HEK293 (cell line): ENCODE measurements around the gene ZSCAN26.

Source experiments
- CTCF ChIA-PET: fragments of 350-600 bp; formaldehyde crosslinking; extraction: SDS; loops from one replicate; lab custom pipeline; 2021; ENCODE audit warnings: antibody characterized with exemption; lab: Yijun Ruan, JAX
- POLR2A ChIA-PET: fragments of 300-600 bp; formaldehyde crosslinking; extraction: SDS; loops from one replicate; lab custom pipeline; 2020; ENCODE audit warnings: antibody characterized with exemption, inconsistent platforms; lab: Yijun Ruan, JAX
- H3K27ac ChIP-seq: fragments of 200-500 bp; sonication (Bioruptor generic); 2 replicates; pipeline ENCODE4 v1.5.1; 2014; ENCODE audit warnings: low read depth, low read length, control low read depth, inconsistent platforms; ENCODE audit errors: extremely low read depth
- H3K36me3 ChIP-seq, 2 experiments: fragments of 200-500 bp in 1 of 2; sonication (Bioruptor generic) in 1 of 2; 1 replicate in 1 of 2; 2 replicates in 1 of 2; pipeline ENCODE4 v1.5.1; 2014 to 2017; ENCODE audit warnings: inconsistent platforms in 2 of 2, low read length in 2 of 2; ENCODE audit not compliant: control insufficient read depth in 2 of 2, insufficient read depth in 1 of 2
- H3K4me1 ChIP-seq: fragments of 200-500 bp; sonication (Bioruptor generic); 2 replicates; pipeline ENCODE4 v1.5.1; 2014; ENCODE audit warnings: mild to moderate bottlenecking, low read length, inconsistent platforms; ENCODE audit not compliant: control insufficient read depth, insufficient read depth
- H3K4me3 ChIP-seq: 2 replicates; pipeline ENCODE4 v1.5.1; 2011; ENCODE audit warnings: low read depth, mild to moderate bottlenecking, control low read depth, low read length, moderate library complexity
- H3K9me3 ChIP-seq: fragments of 200-500 bp; sonication (Bioruptor generic); 2 replicates; pipeline ENCODE4 v1.5.1; 2014; ENCODE audit warnings: low read depth, low read length, inconsistent platforms; ENCODE audit not compliant: control insufficient read depth, insufficient read depth
- GLIS2 ChIP-seq: fragments of 450-650 bp; formaldehyde crosslinking; IDR thresholded peaks from 2 replicates; pipeline ENCODE4 v1.5.1; 2016; ENCODE audit warnings: missing biosample characterization, missing genetic modification characterization
- HOXD13 ChIP-seq: sonication (generic); formaldehyde crosslinking; IDR thresholded peaks from 2 replicates; pipeline ENCODE4 v1.8.0; 2022; ENCODE audit warnings: missing genetic modification reagents, borderline replicate concordance
- RBAK ChIP-seq: fragments of 450-650 bp; formaldehyde crosslinking; IDR thresholded peaks from 2 replicates; pipeline ENCODE4 v1.5.1; 2016; ENCODE audit warnings: missing biosample characterization, missing genetic modification characterization
- WT1 ChIP-seq: fragments of 450-650 bp; formaldehyde crosslinking; IDR thresholded peaks from 2 replicates; pipeline ENCODE4 v1.5.1; 2016; ENCODE audit warnings: missing biosample characterization, missing genetic modification characterization
- ZBTB7A ChIP-seq: fragments of 450-650 bp; formaldehyde crosslinking; IDR thresholded peaks from 2 replicates; pipeline ENCODE4 v1.5.1; 2016; ENCODE audit warnings: low read depth, missing biosample characterization, missing genetic modification characterization
- ZNF155 ChIP-seq: fragments of 450-650 bp; formaldehyde crosslinking; IDR thresholded peaks from 2 replicates; pipeline ENCODE4 v1.5.1; 2016; ENCODE audit warnings: missing biosample characterization, missing genetic modification characterization
- ZNF391 ChIP-seq: fragments of 450-650 bp; formaldehyde crosslinking; IDR thresholded peaks from 2 replicates; pipeline ENCODE4 v1.5.1; 2016; ENCODE audit warnings: low read depth, missing biosample characterization, missing genetic modification characterization, borderline replicate concordance
- ZNF473 ChIP-seq: fragments of 450-650 bp; formaldehyde crosslinking; IDR thresholded peaks from 2 replicates; pipeline ENCODE4 v1.5.1; 2017; ENCODE audit warnings: missing biosample characterization, missing genetic modification characterization
- ZNF529 ChIP-seq: fragments of 450-650 bp; formaldehyde crosslinking; IDR thresholded peaks from 2 replicates; pipeline ENCODE4 v1.5.1; 2017; ENCODE audit warnings: missing genetic modification characterization, missing biosample characterization; ENCODE audit not compliant: insufficient replicate concordance
- ZNF792 ChIP-seq: fragments of 450-650 bp; formaldehyde crosslinking; IDR thresholded peaks from 2 replicates; pipeline ENCODE4 v1.5.1; 2016; ENCODE audit warnings: missing biosample characterization, missing genetic modification characterization
- TF ChIP-seq, protein P1 (sequence below): fragments of 450-650 bp; formaldehyde crosslinking; IDR thresholded peaks from 2 replicates; pipeline ENCODE4 v1.5.1; 2016; ENCODE audit warnings: missing biosample characterization, missing genetic modification characterization
- TF ChIP-seq, protein P2 (sequence below): fragments of 450-650 bp; formaldehyde crosslinking; IDR thresholded peaks from 2 replicates; pipeline ENCODE4 v1.5.0; 2017; ENCODE audit warnings: missing biosample characterization, missing genetic modification characterization, borderline replicate concordance
- TF ChIP-seq, protein P3 (sequence below): fragments of 450-650 bp; formaldehyde crosslinking; IDR thresholded peaks from 2 replicates; pipeline ENCODE4 v1.5.1; 2016; ENCODE audit warnings: missing biosample characterization, missing genetic modification characterization
- TF ChIP-seq, protein P4 (sequence below): fragments of 450-650 bp; formaldehyde crosslinking; IDR thresholded peaks from 2 replicates; pipeline ENCODE4 v1.5.1; 2016; ENCODE audit warnings: missing biosample characterization, missing genetic modification characterization
- TF ChIP-seq, protein P5 (sequence below): fragments of 450-650 bp; formaldehyde crosslinking; IDR thresholded peaks from 2 replicates; pipeline ENCODE4; 2016; ENCODE audit warnings: missing biosample characterization, missing genetic modification characterization
- TF ChIP-seq, protein P6 (sequence below): fragments of 450-650 bp; formaldehyde crosslinking; IDR thresholded peaks from 2 replicates; pipeline ENCODE4 v1.5.1; 2016; ENCODE audit warnings: missing biosample characterization, missing genetic modification characterization

Gene ZSCAN26

DNA sequence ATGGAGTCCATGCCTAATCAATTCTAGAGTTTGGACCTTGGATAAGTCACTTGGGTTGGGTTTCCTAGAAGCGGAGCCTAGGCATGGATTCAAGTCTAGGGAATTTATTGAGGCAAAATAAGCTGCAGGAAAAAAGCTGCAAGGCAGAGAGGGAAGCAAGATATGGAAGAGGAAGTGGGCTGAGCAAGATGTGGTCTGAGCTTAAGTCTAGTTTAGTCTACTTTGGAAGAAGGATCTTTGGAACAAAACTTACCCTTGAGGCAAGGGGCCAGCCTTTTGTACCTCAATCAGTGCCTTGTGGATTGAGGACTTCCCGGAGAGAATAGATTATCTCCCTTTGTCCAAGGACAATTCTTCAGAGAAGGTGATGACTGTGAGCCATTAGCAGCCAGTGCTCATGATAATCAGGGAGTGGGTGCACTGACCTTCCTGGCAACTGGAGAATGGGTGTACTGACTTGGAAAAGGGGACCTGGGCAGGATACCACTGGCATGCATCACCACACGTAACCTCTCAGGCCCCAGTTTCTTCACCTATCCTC lies 31.0 kb upstream of the ZSCAN26 start (continued):
- TF ChIP-seq, protein P1, sequence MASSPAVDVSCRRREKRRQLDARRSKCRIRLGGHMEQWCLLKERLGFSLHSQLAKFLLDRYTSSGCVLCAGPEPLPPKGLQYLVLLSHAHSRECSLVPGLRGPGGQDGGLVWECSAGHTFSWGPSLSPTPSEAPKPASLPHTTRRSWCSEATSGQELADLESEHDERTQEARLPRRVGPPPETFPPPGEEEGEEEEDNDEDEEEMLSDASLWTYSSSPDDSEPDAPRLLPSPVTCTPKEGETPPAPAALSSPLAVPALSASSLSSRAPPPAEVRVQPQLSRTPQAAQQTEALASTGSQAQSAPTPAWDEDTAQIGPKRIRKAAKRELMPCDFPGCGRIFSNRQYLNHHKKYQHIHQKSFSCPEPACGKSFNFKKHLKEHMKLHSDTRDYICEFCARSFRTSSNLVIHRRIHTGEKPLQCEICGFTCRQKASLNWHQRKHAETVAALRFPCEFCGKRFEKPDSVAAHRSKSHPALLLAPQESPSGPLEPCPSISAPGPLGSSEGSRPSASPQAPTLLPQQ (tag by site-specific recombination) = no peak
- TF ChIP-seq, protein P2, sequence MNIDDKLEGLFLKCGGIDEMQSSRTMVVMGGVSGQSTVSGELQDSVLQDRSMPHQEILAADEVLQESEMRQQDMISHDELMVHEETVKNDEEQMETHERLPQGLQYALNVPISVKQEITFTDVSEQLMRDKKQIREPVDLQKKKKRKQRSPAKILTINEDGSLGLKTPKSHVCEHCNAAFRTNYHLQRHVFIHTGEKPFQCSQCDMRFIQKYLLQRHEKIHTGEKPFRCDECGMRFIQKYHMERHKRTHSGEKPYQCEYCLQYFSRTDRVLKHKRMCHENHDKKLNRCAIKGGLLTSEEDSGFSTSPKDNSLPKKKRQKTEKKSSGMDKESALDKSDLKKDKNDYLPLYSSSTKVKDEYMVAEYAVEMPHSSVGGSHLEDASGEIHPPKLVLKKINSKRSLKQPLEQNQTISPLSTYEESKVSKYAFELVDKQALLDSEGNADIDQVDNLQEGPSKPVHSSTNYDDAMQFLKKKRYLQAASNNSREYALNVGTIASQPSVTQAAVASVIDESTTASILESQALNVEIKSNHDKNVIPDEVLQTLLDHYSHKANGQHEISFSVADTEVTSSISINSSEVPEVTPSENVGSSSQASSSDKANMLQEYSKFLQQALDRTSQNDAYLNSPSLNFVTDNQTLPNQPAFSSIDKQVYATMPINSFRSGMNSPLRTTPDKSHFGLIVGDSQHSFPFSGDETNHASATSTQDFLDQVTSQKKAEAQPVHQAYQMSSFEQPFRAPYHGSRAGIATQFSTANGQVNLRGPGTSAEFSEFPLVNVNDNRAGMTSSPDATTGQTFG (tag by site-specific recombination) = no peak
- TF ChIP-seq, protein P3, sequence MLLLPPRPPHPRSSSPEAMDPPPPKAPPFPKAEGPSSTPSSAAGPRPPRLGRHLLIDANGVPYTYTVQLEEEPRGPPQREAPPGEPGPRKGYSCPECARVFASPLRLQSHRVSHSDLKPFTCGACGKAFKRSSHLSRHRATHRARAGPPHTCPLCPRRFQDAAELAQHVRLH (tag by site-specific recombination) = no peak
- TF ChIP-seq, protein P4, sequence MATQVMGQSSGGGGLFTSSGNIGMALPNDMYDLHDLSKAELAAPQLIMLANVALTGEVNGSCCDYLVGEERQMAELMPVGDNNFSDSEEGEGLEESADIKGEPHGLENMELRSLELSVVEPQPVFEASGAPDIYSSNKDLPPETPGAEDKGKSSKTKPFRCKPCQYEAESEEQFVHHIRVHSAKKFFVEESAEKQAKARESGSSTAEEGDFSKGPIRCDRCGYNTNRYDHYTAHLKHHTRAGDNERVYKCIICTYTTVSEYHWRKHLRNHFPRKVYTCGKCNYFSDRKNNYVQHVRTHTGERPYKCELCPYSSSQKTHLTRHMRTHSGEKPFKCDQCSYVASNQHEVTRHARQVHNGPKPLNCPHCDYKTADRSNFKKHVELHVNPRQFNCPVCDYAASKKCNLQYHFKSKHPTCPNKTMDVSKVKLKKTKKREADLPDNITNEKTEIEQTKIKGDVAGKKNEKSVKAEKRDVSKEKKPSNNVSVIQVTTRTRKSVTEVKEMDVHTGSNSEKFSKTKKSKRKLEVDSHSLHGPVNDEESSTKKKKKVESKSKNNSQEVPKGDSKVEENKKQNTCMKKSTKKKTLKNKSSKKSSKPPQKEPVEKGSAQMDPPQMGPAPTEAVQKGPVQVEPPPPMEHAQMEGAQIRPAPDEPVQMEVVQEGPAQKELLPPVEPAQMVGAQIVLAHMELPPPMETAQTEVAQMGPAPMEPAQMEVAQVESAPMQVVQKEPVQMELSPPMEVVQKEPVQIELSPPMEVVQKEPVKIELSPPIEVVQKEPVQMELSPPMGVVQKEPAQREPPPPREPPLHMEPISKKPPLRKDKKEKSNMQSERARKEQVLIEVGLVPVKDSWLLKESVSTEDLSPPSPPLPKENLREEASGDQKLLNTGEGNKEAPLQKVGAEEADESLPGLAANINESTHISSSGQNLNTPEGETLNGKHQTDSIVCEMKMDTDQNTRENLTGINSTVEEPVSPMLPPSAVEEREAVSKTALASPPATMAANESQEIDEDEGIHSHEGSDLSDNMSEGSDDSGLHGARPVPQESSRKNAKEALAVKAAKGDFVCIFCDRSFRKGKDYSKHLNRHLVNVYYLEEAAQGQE (tag by site-specific recombination) = no peak
- TF ChIP-seq WT1 (tag by site-specific recombination) (no peak), ZNF391 (no peak), GLIS2 (no peak), HOXD13 (no peak)

DNA sequence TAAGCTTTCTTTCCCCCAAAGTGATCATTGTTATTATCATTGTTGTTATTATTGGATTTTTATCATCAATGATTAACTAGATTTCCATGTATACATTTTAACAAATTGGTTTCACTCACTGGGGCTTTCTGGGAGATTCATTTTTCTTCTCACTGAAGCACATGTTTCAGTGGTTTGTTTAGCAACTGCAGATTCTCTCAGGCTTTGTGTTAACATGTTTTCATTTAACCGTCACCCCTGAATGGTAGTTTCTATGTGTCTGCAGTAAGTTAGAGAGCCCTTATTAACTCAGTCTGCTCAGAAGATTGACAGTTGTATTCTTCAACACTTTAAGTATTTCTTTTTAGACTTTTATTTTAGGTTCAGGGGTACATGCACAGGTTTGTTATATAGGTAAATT lies 27.3 kb upstream of the ZSCAN26 start:
- ChIA-PET CTCF (interaction anchor here (0.7 kb wide), 1 partner anchor 608 kb away, joined by 3 read pairs; no protein-coding TSS in a partner anchor), POLR2A (no interaction called here)
- Histone ChIP-seq H3K4me1 (no peaks in the 10 kb centered on the region), H3K4me3 (no peak overlapping the region), H3K27ac (no peak overlapping the region), H3K36me3 (peaks cover 9 to 15% of the 10 kb centered on the region in 2 experiments), H3K9me3 (no peaks in the 10 kb centered on the region)
- TF ChIP-seq ZNF792 (tag by site-specific recombination) = no peak
- no peak for TF ChIP-seq RBAK (tag by site-specific recombination)
- TF ChIP-seq ZBTB7A (tag by site-specific recombination) = no peak
- TF ChIP-seq, protein P5, sequence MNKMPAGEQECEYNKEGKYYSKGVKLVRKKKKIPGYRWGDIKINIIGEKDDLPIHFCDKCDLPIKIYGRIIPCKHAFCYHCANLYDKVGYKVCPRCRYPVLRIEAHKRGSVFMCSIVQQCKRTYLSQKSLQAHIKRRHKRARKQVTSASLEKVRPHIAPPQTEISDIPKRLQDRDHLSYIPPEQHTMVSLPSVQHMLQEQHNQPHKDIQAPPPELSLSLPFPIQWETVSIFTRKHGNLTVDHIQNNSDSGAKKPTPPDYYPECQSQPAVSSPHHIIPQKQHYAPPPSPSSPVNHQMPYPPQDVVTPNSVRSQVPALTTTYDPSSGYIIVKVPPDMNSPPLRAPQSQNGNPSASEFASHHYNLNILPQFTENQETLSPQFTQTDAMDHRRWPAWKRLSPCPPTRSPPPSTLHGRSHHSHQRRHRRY = no peak
- TF ChIP-seq ZNF529 (tag by site-specific recombination) = no peak
- no peak for TF ChIP-seq ZNF155 (tag by site-specific recombination)
- no peak for TF ChIP-seq ZNF473 (tag by site-specific recombination)
- TF ChIP-seq, protein P6, sequence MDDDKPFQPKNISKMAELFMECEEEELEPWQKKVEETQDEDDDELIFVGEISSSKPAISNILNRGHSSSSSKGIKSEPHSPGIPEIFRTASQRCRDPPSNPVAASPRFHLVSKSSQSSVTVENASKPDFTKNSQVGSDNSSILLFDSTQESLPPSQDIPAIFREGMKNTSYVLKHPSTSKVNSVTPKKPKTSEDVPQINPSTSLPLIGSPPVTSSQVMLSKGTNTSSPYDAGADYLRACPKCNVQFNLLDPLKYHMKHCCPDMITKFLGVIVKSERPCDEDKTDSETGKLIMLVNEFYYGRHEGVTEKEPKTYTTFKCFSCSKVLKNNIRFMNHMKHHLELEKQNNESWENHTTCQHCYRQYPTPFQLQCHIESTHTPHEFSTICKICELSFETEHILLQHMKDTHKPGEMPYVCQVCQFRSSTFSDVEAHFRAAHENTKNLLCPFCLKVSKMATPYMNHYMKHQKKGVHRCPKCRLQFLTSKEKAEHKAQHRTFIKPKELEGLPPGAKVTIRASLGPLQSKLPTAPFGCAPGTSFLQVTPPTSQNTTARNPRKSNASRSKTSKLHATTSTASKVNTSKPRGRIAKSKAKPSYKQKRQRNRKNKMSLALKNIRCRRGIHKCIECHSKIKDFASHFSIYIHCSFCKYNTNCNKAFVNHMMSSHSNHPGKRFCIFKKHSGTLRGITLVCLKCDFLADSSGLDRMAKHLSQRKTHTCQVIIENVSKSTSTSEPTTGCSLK (tag by site-specific recombination) = no peak
